CD14-positive monocyte (primary cell): Measurements from ENCODE around the gene KCNQ1. TPM values are rescaled to one million over a fixed set of nuclear protein-coding genes. Genes with fewer than 3 reads are reported as not detected.

ENCODE experiments used
- DNase-seq, 3 donors: peaks; one replicate each; pipeline ENCODE4 v3.0.0-alpha.2; 2011 to 2022
- H2AFZ ChIP-seq: 2 replicates; pipeline ENCODE4 v1.6.0; 2012; ENCODE audit warnings: mild to moderate bottlenecking, low read depth, low read length, inconsistent platforms; ENCODE audit not compliant: insufficient read depth, poor library complexity, severe bottlenecking
- H3K27ac ChIP-seq, 2 donors: 1 replicate in 1 of 2; 2 replicates in 1 of 2; pipeline ENCODE4 v1.5.1; 2012 to 2013; ENCODE audit warnings: low read length in 2 of 2, control low read depth in 1 of 2, inconsistent platforms in 1 of 2, low read depth in 1 of 2, mild to moderate bottlenecking in 1 of 2
- H3K27me3 ChIP-seq, 2 donors: one replicate each; pipeline versions ENCODE4 v1.6.0 to v1.6.1; 2011 to 2013; ENCODE audit warnings: low read length in 2 of 2; ENCODE audit not compliant: control insufficient read depth in 2 of 2, insufficient read depth in 2 of 2
- H3K36me3 ChIP-seq, 2 donors: replicated peaks in 1 of 2; 1 replicate in 1 of 2; 2 replicates in 1 of 2; pipeline versions ENCODE4 v1.5.1 to v1.6.1; 2012 to 2013; ENCODE audit warnings: low read length in 2 of 2, control low read depth in 1 of 2, inconsistent platforms in 1 of 2, mild to moderate bottlenecking in 1 of 2; ENCODE audit not compliant: insufficient read depth in 2 of 2, control insufficient read depth in 1 of 2
- H3K4me1 ChIP-seq, 2 donors: 1 replicate in 1 of 2; 2 replicates in 1 of 2; pipeline versions ENCODE4 v1.5.1 to v1.6.1; 2012 to 2013; ENCODE audit warnings: low read length in 2 of 2, control low read depth in 1 of 2, inconsistent platforms in 1 of 2, mild to moderate bottlenecking in 1 of 2, moderate library complexity in 1 of 2; ENCODE audit not compliant: insufficient read depth in 2 of 2, control insufficient read depth in 1 of 2
- H3K4me2 ChIP-seq: replicated peaks from 2 replicates; pipeline ENCODE3; 2012; ENCODE audit warnings: low read length, moderate library complexity, mild to moderate bottlenecking; ENCODE audit not compliant: poor library complexity, severe bottlenecking; ENCODE audit errors: extremely low read depth
- H3K4me3 ChIP-seq, 3 experiments: fragments of 200-600 bp in 1 of 3; sonication (generic) in 1 of 3; replicated peaks in 1 of 3; 1 replicate in 2 of 3; 2 replicates in 1 of 3; pipeline ENCODE4 v1.5.1; 2011 to 2013; ENCODE audit warnings: low read length in 3 of 3, mild to moderate bottlenecking in 3 of 3, control low read depth in 2 of 3, low read depth in 2 of 3, inconsistent platforms in 1 of 3, moderate library complexity in 1 of 3
- H3K79me2 ChIP-seq: 2 replicates; pipeline ENCODE4 v1.6.0; 2012; ENCODE audit warnings: mild to moderate bottlenecking, control low read depth, inconsistent platforms, low read length, moderate library complexity; ENCODE audit not compliant: insufficient read depth
- H3K9ac ChIP-seq: 2 replicates; pipeline ENCODE4 v1.6.0; 2017; ENCODE audit warnings: low read length, mild to moderate bottlenecking; ENCODE audit not compliant: insufficient read depth, poor library complexity, severe bottlenecking
- H3K9me3 ChIP-seq, 2 donors: replicated peaks in 1 of 2; 1 replicate in 1 of 2; 2 replicates in 1 of 2; pipeline versions ENCODE4 v1.5.1 to v1.6.1; 2012 to 2013; ENCODE audit warnings: low read length in 2 of 2, control low read depth in 1 of 2; ENCODE audit not compliant: control insufficient read depth in 1 of 2, insufficient read depth in 1 of 2
- H4K20me1 ChIP-seq: 2 replicates; pipeline ENCODE4 v1.6.0; 2012; ENCODE audit warnings: mild to moderate bottlenecking, low read length, control low read depth, moderate library complexity; ENCODE audit not compliant: insufficient read depth
- H3K27ac Mint-ChIP-seq, 7 donors: one replicate each; pipeline ENCODE4 v1.8.0; 2020; ENCODE audit warnings: mild to moderate bottlenecking in 7 of 7, mixed read lengths in 7 of 7, moderate library complexity in 6 of 7, inconsistent platforms in 2 of 7
- H3K27me3 Mint-ChIP-seq, 3 donors: one replicate each; pipeline ENCODE4 v1.8.0; 2021 to 2022; ENCODE audit warnings: low read depth in 3 of 3, mild to moderate bottlenecking in 3 of 3, mixed read lengths in 3 of 3, moderate library complexity in 3 of 3, inconsistent platforms in 1 of 3
- H3K36me3 Mint-ChIP-seq, 2 donors: one replicate each; pipeline ENCODE4 v1.8.0; 2020; ENCODE audit warnings: mixed read lengths in 2 of 2, inconsistent platforms in 1 of 2, mild to moderate bottlenecking in 1 of 2
- H3K4me1 Mint-ChIP-seq: one replicate; pipeline ENCODE4 v1.8.0; 2020; ENCODE audit warnings: mild to moderate bottlenecking, mixed read lengths
- H3K4me3 Mint-ChIP-seq, 2 donors: one replicate each; pipeline ENCODE4 v1.8.0; 2020; ENCODE audit warnings: mild to moderate bottlenecking in 2 of 2, mixed read lengths in 2 of 2, moderate library complexity in 1 of 2
- H3K9me3 Mint-ChIP-seq, 7 donors: one replicate each; pipeline ENCODE4 v1.8.0; 2020 to 2022; ENCODE audit warnings: mixed read lengths in 7 of 7, mild to moderate bottlenecking in 6 of 7, moderate library complexity in 6 of 7, inconsistent platforms in 2 of 7
- whole genome bisulfite sequencing: methylation state at CpG from one replicate; pipeline ENCODE4 v1.1.5; 2013; ENCODE audit warnings: missing lambda C conversion rate; ENCODE audit not compliant: insufficient coverage; 5-methylcytosine and 5-hydroxymethylcytosine counted together
- intact Hi-C, 2 donors: fragments of 100-400 bp; cut with micrococcal nuclease; formaldehyde crosslinking; loops; one replicate each; pipeline versions ENCODE4 v1.15.0 to v1.15.1; 2023
- polyA plus RNA-seq, 3 donors: library from polyadenylated mRNA; depleted of rRNA in 1 of 3; unstranded in 2 of 3; stranded (reverse) in 1 of 3; fragments of 300-500 nt in 2 of 3; fragments of >200 nt in 1 of 3; fragmentation: Illumina TruSeq in 2 of 3; gene quantifications; 1 replicate in 2 of 3; 2 replicates in 1 of 3; pipeline ENCODE4 v1.2.3, GENCODE V29; 2012 to 2021
- TF ChIP-seq, protein P1 (sequence below): fragments of 200-600 bp; IDR thresholded peaks from one replicate; pipeline ENCODE4 v1.8.0; 2022; ENCODE audit warnings: antibody characterized with exemption, mild to moderate bottlenecking

Gene KCNQ1
- polyA plus RNA-seq, 3 donors, result 14.9 to 31.8 (median 21.6) TPM

DNA sequence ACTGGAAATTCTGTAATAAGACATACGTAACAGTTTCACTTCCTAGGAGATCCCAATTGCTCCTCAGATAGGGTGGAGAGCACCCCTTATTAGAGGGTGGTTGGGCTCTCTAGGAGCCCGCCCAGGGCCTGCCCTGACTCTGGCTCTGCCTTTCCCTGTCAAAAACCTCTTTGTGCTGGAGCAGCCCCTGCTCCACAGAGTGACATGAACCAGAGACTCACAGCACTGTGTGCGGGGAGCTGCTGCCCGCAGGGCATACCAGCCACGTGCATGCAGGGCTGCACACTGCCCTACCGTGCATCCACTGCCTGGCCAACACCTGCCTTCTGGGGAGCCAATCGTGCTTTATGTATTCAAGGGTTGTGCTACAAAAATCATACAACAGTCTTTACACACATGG is 230.7 kb downstream of the KCNQ1 start:
- peaks cover 21 to 58% of the 10 kb centered on the region in 2 donors for H3K36me3 Mint-ChIP-seq
- intact Hi-C loops, result no loop called here
- H3K4me1 ChIP-seq, result peaks cover 18 to 20% of the 10 kb centered on the region in 2 donors
- no peaks in the 10 kb centered on the region for H3K79me2 ChIP-seq
- H3K4me2 ChIP-seq, result no peak overlapping the region
- H3K9me3 Mint-ChIP-seq, result no peaks in the 10 kb centered on the region
- peaks cover 6 to 17% of the 10 kb centered on the region in 2 donors for H3K36me3 ChIP-seq
- peaks cover 0 to 3% (median 2%) of the 10 kb centered on the region in 3 donors for H3K27me3 Mint-ChIP-seq
- TF ChIP-seq, protein P1, sequence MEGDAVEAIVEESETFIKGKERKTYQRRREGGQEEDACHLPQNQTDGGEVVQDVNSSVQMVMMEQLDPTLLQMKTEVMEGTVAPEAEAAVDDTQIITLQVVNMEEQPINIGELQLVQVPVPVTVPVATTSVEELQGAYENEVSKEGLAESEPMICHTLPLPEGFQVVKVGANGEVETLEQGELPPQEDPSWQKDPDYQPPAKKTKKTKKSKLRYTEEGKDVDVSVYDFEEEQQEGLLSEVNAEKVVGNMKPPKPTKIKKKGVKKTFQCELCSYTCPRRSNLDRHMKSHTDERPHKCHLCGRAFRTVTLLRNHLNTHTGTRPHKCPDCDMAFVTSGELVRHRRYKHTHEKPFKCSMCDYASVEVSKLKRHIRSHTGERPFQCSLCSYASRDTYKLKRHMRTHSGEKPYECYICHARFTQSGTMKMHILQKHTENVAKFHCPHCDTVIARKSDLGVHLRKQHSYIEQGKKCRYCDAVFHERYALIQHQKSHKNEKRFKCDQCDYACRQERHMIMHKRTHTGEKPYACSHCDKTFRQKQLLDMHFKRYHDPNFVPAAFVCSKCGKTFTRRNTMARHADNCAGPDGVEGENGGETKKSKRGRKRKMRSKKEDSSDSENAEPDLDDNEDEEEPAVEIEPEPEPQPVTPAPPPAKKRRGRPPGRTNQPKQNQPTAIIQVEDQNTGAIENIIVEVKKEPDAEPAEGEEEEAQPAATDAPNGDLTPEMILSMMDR, result no peak
- no peak overlapping the region for H3K9ac ChIP-seq
- H3K9me3 ChIP-seq, result no peaks in the 10 kb centered on the region
- no peak overlapping the region for H3K27ac ChIP-seq
- H3K27ac Mint-ChIP-seq, result no peak overlapping the region
- WGBS, result 83% methylated on average over 6 of the region's 7 CpGs
- DNase-seq, result no peak
- peaks cover 73% of the 10 kb centered on the region for H4K20me1 ChIP-seq
- H3K4me3 Mint-ChIP-seq, result no peak overlapping the region
- H2AFZ ChIP-seq, result no peak overlapping the region
- no peaks in the 10 kb centered on the region for H3K27me3 ChIP-seq
- H3K4me1 Mint-ChIP-seq, result peaks cover 23% of the 10 kb centered on the region
- no peak overlapping the region for H3K4me3 ChIP-seq

DNA sequence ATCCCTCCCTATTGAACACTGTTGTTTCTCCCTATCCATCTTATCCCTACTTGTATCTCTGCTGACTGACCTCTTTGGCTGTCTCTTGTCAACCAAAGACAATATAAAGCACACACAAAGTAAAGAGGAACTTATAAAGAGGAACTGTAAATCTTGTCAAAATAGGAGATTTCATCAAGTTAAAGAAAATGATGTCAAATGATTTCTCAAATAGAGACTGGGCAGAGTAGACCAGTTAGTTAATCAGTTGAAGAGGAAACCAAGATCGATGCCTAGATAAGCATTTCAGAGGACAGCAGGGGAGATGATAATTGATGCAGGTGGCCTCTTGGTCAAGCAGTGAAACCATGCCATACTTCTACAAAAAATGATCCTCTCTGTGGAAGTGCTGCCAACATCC is 232.3 kb downstream of the KCNQ1 start:
- no peak overlapping the region for H3K4me3 Mint-ChIP-seq
- no peaks in the 10 kb centered on the region for H3K27me3 ChIP-seq
- H3K9ac ChIP-seq, result no peak overlapping the region
- H3K27me3 Mint-ChIP-seq, result peaks cover 0 to 2% (median 0%) of the 10 kb centered on the region in 3 donors
- peak overlapping the region in 6 of 7 donors; percentile 1 to 50 (median 36) for H3K27ac Mint-ChIP-seq
- H3K79me2 ChIP-seq, result no peaks in the 10 kb centered on the region
- H3K27ac ChIP-seq, result peak overlapping the region in 1 of 2 donors; percentile 27
- no peak overlapping the region for H3K4me3 ChIP-seq
- H3K9me3 ChIP-seq, result no peaks in the 10 kb centered on the region
- H2AFZ ChIP-seq, result no peak overlapping the region
- peaks cover 28 to 31% of the 10 kb centered on the region in 2 donors for H3K4me1 ChIP-seq
- H3K36me3 Mint-ChIP-seq, result peaks cover 12 to 48% of the 10 kb centered on the region in 2 donors
- intact Hi-C loops, result no loop called here
- H3K9me3 Mint-ChIP-seq, result no peaks in the 10 kb centered on the region
- DNase-seq, result peak; percentile 27 to 58 (median 37)
- no peak overlapping the region for H3K4me2 ChIP-seq
- H3K36me3 ChIP-seq, result peaks cover 2 to 5% of the 10 kb centered on the region in 2 donors
- 0% methylated on average over 1 of the region's 1 CpG for WGBS
- H3K4me1 Mint-ChIP-seq, result peaks cover 37% of the 10 kb centered on the region
- H4K20me1 ChIP-seq, result peaks cover 70% of the 10 kb centered on the region
- TF ChIP-seq, protein P1, result no peak
